ENCODE results near the gene SKAP1.
"Not testable (repeated sequence)": the region's sequence is repeated elsewhere in the genome, so short reads cannot be mapped to it uniquely, and the experiment has no call there.

The SKAP1 gene

DNA sequence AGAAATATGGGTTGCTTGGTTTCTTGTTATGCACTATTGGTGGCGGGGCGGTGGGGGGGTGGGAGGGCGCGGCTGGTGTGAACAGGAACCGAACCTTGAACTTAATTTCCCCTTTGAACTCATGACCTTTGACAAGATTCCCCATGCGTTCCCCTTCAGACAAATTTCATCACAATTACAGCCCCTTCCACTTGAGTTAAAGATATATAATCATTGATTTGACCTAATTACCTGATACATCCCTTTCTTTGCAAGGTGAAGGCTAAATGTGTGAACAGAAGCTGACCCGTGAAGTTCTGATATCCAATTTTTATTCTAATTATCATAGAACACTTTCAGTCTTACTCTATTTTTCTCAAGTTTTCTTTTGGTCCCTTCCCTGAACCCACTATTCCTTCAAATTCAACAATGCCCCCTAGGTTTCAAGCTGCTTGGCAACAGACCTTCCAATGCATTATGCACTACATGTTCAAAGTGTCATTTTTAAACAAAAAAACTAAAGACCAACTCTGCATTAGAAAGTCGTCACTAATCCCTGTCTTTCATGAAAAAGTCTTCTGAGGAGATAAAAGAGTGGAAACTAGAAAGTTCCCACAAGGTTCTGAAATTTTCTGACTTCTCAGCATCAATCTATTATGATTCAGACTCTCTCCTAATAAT is 116.8 kb downstream of the SKAP1 start:
- no peak for DNase-seq

DNA sequence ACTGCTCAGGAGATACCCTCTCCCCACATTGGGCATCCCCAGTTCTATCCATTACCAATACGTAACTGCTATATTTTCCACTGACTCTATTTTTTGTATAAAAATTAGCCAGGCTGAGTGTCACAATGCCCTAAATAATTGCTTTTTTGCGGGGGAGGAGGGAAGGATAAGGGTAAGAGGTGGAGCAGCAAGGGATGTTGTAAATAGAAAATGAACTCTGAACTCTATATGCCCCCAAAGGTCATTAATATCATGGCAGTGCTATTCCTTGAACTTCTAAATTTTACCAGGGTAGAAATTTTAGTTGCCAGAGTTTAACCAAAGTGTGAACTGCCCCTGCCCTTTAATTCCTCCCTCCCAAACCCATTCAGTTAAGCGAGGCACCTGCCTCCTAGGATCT is 118.7 kb downstream of the SKAP1 start:
- DNase-seq, result no peak

DNA sequence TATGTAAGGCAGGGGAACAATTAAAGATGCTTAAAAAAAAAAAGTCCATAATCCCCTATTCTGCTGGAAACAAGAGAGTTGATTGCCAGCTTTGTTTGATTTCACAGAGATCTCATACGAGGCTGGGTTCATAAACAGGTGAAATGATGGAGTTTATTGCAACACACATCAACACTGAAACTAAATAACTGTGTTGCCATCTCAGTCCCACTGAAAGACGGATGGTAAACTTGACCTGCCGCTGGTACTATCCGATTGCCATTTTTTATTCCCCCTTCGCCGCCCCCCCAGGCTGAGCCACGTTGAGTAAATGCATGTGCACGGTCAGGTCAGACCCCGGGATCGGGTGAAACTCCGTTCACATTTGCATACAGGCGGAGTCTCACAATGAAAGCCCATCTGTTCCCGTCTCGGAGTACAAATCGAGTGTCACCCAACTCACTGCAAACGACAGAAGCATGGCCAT is 119.2 kb downstream of the SKAP1 start:
- DNase-seq, result no peak

DNA sequence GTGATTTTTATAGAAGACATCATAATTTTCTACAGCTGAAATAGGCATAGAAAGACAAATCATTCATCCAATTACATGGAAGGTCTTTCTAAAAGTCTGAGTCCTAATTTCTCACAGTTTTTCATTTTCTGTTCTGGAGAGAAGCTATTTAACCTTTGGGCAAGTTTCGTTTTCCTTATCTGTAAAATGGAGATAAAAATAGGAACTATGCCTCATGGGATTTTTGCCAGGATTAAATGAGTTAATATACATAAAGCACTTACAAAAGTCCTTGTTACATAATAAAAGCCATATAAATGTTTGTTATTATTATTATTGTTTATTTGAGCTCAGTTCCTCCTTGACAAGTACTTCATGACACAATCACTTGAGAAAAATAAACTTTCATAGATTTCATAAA is 121.4 kb downstream of the SKAP1 start:
- no peak for DNase-seq

DNA sequence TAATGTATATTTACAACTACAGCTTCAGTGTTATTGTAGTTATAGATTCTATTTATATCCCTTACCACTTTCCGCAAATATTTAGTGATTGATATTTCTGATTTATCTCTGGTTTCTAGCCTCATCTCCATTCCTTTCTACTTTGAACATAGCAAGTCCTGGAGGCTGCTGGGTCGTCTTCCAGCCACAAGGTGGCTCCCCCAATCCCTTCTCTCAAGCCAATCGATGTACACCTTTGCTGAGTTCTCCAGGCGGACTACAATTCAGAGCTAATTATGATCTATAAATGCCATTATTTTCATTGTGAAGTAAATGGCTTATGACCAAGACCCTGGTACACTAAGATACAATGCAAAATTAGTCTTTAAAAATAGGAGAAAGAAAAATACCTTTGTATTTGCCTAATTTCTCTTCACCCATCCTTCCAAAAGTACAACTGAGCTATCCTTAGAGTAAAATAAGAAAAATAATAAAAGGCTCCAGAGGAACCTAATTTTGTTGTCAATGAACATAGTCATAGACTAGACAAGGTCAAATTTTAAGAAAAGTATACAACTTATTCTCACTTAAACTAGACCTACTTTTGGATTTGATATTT is 122.1 kb downstream of the SKAP1 start:
- DNase-seq, result peak; percentile 52

DNA sequence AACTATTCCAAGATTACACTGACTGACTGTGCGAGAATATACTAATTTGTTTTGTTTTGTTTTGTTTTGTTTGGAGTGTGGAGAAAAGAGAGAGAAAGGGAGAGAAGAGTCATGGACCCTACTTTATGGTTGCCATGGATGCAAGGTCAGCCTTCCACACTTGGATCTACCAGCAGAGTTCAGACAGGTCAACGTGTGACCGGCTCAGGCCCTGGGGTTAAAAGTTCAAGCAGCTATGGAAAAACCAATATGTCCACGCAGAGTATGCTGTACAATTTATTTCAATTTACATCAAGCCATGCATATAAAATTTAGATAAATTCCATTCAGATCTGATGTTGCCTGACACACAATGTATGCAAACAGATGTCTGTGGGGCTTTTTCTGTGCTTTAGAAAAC is 122.8 kb downstream of the SKAP1 start:
- no peak for DNase-seq

DNA sequence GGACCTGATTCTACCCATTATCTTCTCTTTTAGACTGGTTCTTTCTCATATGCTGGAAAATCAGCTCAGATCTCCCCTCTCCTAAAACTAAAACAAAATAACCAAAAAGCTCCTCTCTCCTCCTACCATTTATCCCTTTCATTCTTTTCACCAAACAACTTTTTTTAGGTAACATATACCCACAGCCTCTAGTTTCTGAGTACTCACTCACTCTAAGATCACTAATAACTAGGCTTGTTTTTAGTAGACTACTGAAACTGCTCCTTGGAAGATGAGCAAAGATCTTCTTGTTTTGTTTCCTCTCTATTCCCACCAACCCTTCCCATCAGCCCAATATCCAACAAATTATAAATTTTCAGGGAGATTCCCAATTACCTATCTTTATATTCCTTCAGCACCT is 129.0 kb downstream of the SKAP1 start:
- no peak for DNase-seq

DNA sequence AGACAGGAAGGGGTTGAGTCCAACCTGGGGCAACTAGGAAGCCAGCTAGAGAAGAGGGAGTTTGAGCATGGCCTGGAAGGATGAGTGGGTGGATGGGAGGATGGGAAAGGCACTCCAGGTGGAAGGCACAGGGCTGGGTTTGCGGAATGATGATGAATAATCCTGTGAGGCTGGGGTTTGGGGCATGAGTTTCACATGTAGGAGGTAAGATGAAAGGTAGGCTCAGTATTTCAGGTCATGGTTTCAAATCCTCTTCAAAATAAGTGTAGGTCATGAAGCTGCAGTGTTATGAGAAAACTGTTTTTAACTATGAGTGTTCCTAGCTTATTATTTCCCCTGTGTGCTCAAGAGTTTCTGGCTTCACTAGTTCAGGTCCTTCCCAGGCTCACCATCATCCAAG is 130.3 kb downstream of the SKAP1 start:
- DNase-seq, result no peak

DNA sequence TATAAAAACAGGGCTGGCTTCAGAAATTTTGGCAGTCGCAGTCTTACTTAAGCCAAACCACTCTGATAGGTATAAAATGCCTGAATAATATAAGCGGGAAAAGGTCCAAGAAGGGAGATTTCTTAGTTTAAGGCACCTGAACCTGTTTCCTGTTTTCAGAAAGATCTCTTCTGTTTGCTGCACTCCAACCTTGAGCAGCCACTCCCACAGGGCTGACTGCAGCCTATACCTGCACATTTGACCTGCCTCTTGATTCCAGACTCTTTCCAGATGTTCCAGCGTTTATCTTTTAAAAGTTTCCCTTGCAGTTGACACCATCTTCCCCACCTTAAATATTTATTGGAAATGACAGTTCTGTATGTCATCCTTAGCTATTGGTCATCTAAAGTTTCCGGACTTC is 132.2 kb downstream of the SKAP1 start:
- DNase-seq, result no peak

DNA sequence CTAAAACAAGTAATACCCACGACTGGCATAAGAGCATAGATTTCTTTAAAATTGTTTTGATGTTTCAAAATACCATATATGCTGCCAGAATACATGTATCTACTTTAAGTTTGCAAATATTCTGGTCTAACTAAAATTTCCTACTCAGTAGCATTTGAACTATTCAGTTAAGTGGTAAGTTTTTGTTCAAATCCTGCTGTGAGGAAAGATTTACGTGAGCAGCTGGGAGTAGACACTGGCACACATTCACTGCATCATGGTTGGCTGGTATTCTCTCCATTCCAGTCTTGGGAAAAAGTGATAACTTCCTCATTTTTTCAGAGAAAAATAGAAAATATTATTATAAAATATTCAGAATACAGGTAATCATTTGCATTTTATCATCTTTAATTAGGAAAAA is 133.6 kb downstream of the SKAP1 start:
- DNase-seq, result no peak

DNA sequence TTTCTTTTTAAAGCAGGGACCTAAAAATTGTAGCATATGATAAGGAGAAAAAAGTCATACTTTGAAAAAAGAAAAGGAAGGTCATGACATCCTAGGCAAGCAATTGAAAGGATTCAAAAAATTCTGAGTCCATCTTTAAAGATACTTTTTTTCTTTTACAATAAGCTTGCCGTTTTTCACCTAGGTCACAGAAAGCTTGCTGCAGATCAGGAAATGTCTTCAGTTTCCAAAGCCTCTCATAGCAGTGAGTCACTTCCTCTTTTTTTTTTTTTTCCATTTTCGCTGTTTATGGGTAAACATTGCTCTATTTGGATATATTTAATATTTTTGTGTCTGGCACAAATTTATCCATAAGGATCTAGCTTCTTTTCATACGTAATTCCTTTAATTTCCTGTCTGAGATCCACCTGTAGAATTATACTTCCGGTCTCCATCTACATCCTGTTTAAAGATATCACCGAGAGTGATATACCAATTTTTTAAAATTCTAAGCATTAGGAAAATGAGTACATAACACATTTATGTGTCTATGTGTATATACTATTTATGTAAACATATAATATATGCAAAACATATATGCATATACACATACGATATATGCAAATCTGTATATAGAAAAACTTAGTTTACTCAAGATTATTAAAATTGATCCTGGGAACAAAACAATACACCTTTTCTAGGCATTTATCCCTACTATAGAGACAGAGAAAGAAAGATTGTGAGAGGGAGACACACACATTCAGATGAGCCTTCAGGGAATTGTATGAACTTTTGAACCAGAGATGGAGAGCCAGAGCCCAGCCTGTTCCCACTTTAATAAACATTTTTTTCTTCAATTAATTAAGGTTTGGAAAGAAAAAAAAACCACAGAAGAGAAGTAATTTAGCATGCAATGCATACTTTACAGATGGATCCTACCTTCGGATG is 134.4 kb downstream of the SKAP1 start:
- DNase-seq, result no peak

DNA sequence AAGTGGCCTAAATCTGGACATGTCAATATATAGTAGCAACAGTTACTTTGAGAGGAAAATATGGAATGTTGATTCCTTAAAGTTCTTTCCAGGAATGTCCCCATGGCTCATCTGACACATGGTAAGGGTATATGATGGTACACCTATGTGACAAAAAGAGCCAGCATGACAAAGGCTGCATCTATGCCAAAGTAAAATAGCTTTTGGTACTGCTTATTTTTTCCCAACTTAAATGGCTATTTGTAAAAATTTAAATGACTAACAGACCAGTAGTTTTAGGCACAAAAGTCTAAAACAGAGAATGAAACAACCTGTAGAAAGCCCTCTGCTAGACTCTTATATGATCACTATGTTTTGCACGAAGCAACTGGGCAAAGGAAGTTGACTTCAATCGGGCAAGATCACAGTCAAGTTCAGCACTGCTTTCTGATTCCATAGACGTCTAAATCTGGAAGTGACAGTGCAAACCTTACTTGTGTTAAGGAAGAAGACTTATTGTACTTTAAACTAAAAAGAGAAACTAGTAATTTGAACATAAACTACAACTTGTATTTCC is 135.1 kb downstream of the SKAP1 start:
- no peak for DNase-seq

DNA sequence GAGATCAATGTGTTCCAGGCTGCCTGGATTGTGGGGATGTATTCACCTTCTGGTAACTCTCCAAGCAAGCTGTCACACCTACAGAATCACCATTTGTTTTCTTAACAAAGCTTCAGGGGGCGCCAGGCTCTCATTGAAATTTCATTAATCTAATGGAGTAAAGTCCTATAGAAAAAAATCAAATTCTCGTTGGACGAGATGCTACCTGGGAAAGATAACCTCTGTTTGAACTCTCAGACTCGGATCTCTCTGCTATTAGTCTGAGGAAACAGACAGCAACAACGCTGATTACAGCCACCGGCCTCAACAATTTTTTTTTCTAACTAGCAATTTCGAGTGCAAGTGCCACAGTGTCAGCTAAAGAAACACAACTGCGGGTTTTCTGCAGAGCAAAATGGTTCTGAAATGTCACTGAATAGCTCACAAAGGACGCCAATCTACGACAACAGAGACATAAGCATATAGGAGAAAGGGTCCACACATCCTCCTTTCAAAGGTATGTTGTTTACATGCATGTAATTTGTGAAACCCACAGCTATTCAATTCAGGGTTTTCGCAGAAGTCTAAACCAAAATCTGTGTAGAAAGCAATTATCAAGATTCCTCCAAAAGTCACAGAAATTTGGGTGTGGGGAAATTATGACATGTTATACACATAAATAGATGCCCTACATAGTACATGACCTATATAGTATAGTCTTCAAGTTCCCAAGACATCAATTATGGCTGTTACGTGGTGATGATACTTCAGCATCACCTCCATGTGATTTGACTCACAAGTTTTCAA is 135.8 kb downstream of the SKAP1 start:
- no peak for DNase-seq

DNA sequence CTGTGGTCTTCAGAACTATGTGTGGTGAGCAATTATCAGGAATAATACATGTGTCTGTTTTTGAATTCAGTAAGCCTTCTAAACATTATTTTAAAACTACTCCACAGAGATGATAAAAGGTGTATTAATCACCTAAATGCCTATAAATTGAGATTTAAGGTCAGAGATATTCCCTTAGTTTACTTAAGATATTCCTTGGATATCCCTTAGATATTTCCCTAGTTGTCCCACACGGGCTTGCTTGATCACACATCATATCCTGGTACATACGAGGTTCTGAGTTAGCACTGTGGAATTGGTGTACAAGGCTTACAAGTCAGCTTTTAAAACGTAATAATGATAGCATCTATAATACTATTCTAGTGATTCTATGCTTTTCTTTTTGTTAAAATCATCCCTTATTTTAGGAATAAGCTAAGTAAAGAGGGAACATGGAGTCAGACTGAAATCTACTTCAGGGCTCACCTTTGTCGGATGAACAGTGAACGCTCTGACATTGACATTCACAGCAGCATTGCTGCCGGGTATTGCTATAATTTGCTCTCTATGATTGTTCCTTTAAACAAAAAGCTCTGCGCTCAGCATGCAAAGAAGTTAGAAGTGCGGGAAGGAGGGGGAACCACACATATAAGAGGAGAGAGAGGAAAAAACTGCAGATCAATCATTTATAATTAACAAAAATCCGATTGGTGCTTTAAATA is 136.5 kb downstream of the SKAP1 start:
- no peak for DNase-seq

DNA sequence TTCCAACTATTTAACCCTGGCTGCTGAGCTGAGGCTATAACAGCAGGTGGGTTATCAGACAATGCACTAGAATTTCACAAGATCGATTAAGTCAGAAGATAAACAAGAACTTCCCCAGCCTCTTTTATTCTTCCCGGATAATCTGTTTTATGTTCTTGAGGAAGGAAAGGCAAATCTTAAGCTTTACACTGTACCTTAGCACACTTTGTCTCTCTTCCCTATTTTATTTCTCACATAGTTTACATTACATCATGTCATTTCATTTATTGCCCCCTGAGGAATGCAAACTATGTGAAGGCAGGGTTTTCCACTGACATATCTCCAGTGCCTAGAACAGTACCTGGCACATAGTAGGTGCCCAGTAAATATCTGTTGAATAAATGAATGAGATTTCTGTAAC is 139.6 kb downstream of the SKAP1 start:
- no peak for DNase-seq

DNA sequence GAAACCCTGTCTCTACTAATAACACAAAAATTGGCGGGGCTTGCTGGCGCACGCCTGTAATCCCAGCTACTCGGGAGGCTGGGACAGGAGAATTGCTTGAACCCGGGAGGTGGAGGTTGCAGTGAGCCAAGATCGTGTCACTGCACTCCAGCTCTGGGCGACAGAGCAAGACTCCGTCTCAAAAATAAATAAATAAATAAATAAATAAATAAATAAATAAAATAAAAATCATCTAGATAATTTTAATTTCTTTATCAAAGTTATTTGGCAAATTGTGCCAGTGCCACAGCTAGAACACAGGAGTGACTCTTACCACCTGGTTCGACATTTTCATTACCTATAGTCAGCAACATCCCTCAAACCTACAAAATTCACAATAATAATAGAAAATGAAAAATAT is 143.1 kb downstream of the SKAP1 start:
- not testable (repeated sequence) for DNase-seq

DNA sequence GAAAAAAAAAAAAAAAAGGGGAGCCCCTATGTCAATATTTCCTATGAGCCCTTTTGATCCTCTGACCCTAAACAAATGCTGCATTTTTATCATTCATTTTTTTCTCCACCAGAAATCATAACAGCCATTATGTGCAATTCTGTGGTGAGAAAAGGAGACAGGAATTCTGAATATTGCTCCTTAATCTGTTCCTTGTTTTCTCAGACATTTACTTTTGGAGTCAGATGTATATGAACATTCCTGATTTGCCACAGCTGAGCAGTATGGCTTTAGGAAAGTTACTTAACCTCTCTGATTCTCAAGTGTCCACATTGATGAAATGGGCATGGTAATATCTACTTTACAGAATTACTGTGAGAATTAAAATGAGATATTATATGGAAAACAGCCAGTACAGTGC is 144.4 kb downstream of the SKAP1 start:
- DNase-seq, result no peak

DNA sequence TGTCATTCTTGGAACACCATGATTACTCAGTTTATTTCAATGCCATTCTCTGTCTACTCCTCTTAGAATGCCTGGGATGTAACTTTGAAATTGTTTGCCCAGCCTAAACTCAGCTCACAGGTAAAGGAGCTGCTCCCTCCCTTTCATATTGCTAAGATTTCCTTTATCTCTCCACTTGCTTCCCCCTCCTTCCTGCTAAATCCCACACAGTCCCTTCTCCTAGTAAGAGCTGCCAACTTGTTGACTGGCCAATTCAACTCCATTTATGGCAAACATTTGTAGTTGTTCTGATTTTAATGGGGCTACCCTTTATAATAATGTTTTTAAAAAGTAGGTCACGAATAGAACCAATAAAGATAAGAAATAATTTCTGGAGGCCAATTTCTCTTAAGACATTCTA is 146.1 kb downstream of the SKAP1 start:
- no peak for DNase-seq

DNA sequence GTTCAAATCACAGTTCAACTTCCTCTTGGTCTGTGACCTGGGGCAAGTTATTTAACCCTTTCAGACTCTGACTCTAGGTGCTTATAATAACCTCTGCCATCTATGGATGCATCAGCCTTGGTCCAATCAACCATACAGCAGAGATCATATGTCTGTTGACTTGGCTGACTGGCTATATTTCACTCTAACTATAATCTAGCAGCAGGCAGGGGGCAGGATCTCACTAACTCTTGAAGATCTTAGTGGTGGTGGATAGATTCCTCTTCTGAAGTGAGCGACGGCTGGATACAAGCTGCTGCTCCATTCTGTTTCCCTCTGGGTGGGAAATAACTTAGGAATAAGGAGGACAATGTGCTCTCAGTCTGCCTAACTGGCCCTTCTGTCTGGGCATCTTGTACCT is 146.6 kb downstream of the SKAP1 start:
- DNase-seq, result no peak

DNA sequence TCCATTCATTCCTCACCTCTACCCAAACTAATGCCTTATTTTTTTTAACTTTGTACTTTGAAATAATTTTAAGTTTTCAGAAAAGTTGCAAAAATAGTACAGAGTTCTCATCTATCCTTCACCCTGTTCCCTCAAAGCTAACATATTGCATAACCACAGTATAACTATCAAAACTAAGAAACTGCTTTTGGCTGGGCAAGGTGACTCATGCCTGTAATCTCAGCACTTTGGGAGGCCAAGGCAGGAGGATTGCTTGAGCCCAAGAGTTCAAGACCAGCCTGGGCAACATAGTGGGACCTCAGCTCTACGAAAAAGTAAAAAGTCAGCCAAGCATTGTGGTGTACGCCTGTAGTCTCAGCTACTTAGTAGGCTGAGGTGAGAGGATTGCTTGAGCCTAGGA is 147.7 kb downstream of the SKAP1 start:
- DNase-seq, result no peak

DNA sequence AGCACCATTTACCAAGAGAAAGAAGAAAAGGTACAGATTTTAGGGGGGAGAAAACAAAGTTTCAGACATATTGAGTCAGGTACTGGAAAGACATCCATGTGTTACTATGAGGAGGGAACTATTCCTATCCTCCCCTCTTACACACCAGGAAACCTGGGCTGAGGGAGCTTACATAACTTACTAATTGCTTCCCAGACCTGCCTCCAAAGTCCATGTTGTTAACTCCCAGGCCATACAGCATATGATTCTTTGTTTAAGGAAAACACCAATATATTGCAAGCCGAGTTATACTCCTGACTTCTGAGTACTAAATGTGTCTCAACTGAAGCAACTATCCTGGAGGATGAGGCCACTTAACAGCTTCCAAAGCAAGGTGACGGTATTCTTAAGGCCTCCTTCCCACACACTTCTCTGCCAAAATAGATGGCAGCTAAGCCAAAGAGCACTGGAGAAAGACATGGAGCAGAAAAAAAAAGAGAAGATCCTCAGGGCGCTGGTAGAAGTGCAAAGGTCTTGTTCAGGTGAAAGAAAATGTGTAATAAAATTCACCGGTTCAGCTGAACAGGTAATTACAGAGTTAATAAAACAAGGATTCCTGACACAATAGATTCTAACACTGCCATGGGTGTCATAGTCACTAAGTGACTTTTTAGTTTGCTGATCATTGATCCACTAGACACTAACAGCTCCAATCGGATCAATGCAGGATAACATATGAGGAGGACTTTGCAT is 151.1 kb downstream of the SKAP1 start:
- no peak for DNase-seq
